Suprapubic skin (tissue), 4 donors: ENCODE results near the gene EVA1B. TPM values are rescaled to one million over a fixed set of nuclear protein-coding genes. Genes with fewer than 3 reads are reported as not detected.

Source experiments
- DNase-seq, 2 donors: peaks; one replicate each; pipeline ENCODE4 v3.0.0-alpha.2; 2019; ENCODE audit warnings: low spot score in 2 of 2
- H3K27ac ChIP-seq: fragments of 200-600 bp; sonication (generic); one replicate; pipeline ENCODE4 v1.5.1; 2019
- H3K27me3 ChIP-seq: fragments of 200-600 bp; sonication (generic); one replicate; pipeline ENCODE4 v1.5.1; 2019
- H3K36me3 ChIP-seq: fragments of 200-600 bp; sonication (generic); one replicate; pipeline ENCODE4 v1.5.1; 2019
- H3K4me1 ChIP-seq: fragments of 200-600 bp; sonication (generic); one replicate; pipeline ENCODE4 v1.5.1; 2019
- H3K4me3 ChIP-seq: fragments of 200-600 bp; sonication (generic); one replicate; pipeline ENCODE4 v1.5.1; 2019; ENCODE audit warnings: mild to moderate bottlenecking
- H3K9me3 ChIP-seq: fragments of 200-600 bp; sonication (generic); one replicate; pipeline ENCODE4 v1.5.1; 2019
- EP300 ChIP-seq: sonication (generic); formaldehyde crosslinking; IDR thresholded peaks from one replicate; pipeline ENCODE4 v1.6.1; 2017; ENCODE audit warnings: antibody characterized with exemption
- POLR2A ChIP-seq, 2 donors: fragments of 450-650 bp; IDR thresholded peaks; one replicate each; pipeline ENCODE4 v1.6.1; 2017; ENCODE audit warnings: antibody characterized with exemption in 2 of 2, mild to moderate bottlenecking in 2 of 2, moderate library complexity in 2 of 2
- POLR2AphosphoS5 ChIP-seq, 3 donors: sonication (generic); formaldehyde crosslinking; IDR thresholded peaks; one replicate each; pipeline ENCODE4 v1.6.1; 2017; ENCODE audit warnings: antibody characterized with exemption in 3 of 3
- WGBS: methylation state at CpG from one replicate; pipeline ENCODE4 v1.1.5; 2018; 5-methylcytosine and 5-hydroxymethylcytosine counted together
- total RNA-seq, 4 donors: library from RNA; depleted of rRNA; stranded (reverse); fragments of >200 nt; gene quantifications; one replicate each; pipeline ENCODE4 v1.1.0, GENCODE V29; 2016
- TF ChIP-seq, protein P1 (sequence below), 2 donors: fragments of 200-600 bp in 1 of 2; fragments of 450-650 bp in 1 of 2; sonication (generic) in 1 of 2; IDR thresholded peaks; one replicate each; pipeline ENCODE4 v1.5.1; 2016 to 2019; ENCODE audit warnings: antibody characterized with exemption in 2 of 2, mild to moderate bottlenecking in 1 of 2, moderate library complexity in 1 of 2

Gene EVA1B, protein sequence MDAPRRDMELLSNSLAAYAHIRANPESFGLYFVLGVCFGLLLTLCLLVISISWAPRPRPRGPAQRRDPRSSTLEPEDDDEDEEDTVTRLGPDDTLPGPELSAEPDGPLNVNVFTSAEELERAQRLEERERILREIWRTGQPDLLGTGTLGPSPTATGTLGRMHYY
- total RNA-seq = 10 to 100 TPM; 13.3 to 28.0 (median 19.2) TPM

DNA sequence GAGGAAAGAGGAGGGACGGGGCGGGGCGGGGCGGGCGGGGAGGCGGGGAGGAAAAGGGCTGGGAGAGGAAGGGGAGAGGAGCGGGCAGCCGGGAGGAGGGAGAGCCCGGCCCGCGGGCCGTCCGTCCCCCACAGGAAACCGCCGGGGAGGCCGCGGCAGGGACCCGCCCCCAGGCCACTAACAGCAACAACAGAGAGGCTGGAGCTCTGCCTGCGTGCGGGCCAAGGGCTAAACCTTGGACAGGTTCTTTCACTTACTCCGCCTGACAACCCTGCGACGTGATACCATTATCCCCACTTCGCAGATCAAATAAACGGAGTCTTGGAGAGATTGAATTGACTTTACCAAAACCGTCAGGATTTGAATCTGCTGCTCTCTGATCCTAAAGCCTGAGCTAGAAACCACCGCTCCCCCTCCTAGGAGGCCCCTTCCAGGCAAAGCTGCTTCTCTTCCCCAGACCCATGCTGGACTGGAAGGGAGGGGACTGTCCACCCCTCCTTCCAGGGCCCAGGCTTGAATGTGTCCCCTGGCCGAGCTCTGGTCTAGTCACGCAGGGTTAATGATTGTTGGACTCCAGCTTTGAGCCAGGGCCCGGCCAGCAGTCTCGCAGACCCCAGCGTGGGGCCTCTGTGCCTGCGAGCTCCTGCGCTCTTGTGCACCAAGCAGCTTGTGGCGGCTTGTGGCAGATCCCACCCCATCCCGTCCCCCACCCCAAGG, at the start of gene EVA1B:
TSS of gene EVA1B (minus strand) at position 10 of the 717 bp plus-strand sequence. CDS start 608 bp downstream, outside the sequence.
- no peaks in the 10 kb centered on the region for H3K36me3 ChIP-seq
- H3K27me3 ChIP-seq = no peaks in the 10 kb centered on the region
- peak within 1 kb of the TSS; percentile 79 for H3K4me3 ChIP-seq
- TF ChIP-seq EP300 (no peak), POLR2A (IDR thresholded peaks at IDR 0.05) (no peak), POLR2AphosphoS5 (IDR thresholded peaks at IDR 0.05) (no peak)
- TF ChIP-seq, protein P1, sequence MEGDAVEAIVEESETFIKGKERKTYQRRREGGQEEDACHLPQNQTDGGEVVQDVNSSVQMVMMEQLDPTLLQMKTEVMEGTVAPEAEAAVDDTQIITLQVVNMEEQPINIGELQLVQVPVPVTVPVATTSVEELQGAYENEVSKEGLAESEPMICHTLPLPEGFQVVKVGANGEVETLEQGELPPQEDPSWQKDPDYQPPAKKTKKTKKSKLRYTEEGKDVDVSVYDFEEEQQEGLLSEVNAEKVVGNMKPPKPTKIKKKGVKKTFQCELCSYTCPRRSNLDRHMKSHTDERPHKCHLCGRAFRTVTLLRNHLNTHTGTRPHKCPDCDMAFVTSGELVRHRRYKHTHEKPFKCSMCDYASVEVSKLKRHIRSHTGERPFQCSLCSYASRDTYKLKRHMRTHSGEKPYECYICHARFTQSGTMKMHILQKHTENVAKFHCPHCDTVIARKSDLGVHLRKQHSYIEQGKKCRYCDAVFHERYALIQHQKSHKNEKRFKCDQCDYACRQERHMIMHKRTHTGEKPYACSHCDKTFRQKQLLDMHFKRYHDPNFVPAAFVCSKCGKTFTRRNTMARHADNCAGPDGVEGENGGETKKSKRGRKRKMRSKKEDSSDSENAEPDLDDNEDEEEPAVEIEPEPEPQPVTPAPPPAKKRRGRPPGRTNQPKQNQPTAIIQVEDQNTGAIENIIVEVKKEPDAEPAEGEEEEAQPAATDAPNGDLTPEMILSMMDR (IDR thresholded peaks at IDR 0.05) = no peak
- peak within 1 kb of the TSS; percentile 85 for H3K27ac ChIP-seq
- WGBS = 2% methylated on average over 20 of the region's 36 CpGs
- H3K4me1 ChIP-seq = peaks cover 47% of the 10 kb centered on the region
- H3K9me3 ChIP-seq = no peaks in the 10 kb centered on the region
- DNase-seq = peak in 1 of 2 donors; percentile 89

DNA sequence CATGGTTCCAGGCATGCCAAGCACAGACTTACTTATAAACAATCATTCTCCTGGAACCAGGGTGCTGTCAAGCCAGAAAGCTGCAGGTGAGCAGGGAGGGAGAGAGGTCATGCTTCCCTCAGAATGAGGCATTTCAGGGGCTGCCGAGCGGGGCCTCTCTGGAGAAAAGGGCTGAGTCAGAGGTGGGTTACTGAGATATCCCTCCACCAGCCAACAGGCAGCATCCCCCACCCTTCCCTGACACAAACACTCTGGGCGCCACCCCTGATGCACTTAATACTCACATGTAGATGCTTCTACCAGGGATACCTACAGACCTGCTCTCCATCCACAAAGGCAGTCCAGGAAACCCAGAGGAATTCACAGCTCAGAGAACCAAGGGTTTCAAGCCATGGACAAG, 49.2 kb upstream of the EVA1B start:
- no peaks in the 10 kb centered on the region for H3K27me3 ChIP-seq
- peak overlapping the region; percentile 93 for H3K27ac ChIP-seq
- no peaks in the 10 kb centered on the region for H3K36me3 ChIP-seq
- TF ChIP-seq POLR2AphosphoS5 (IDR thresholded peaks at IDR 0.05) = no peak
- TF ChIP-seq EP300 = no peak
- TF ChIP-seq POLR2A (IDR thresholded peaks at IDR 0.05) = no peak
- TF ChIP-seq, protein P1 (IDR thresholded peaks at IDR 0.05) = no peak
- H3K4me1 ChIP-seq = peaks cover 69% of the 10 kb centered on the region
- WGBS = 78% methylated on average over 3 of the region's 3 CpGs
- no peaks in the 10 kb centered on the region for H3K9me3 ChIP-seq
- H3K4me3 ChIP-seq = no peak overlapping the region
- DNase-seq = no peak

DNA sequence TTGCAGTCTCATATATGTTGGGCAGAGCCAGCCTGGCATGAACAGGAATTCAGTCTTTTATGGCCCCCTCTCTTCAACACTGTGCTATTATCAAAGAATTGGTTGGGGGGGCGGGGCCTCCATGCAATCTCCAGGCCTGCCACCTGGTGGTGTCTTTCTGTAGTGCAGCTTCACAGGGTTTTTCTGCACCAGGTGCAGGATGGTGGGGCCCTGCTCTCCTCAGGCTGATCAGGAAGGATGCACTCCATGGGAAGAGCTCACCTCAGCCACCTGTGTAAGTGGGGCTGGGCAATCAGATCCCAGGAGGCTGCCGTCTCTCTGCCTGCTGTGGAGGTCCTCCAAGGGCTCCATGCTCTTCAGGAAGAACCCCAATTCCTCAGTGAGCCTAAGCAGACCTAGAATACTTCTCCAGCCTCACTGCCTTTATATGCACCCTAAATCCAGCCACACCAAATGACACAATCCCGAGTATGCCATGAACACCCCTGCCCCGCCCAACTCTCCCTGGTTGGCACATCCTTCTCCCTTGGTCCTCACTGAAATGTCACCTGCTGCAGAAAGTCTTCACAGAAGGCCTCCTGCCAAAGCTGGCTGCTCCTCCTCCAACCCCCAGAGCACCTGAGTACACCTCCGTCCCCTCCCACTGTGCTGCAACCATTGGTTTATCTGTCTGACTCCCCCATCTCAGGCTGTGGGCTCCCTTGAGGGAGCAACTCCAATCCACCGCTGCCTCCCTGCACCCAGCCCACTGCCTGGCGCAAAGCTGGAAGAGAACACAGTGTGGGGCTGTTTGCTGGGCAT, 45.8 kb upstream of the EVA1B start:
- Histone ChIP-seq H3K4me3 (no peak overlapping the region), H3K36me3 (no peaks in the 10 kb centered on the region), H3K9me3 (no peaks in the 10 kb centered on the region), H3K4me1 (peaks cover 60% of the 10 kb centered on the region), H3K27ac (peak overlapping the region; percentile 11), H3K27me3 (no peaks in the 10 kb centered on the region)
- peak; percentile 87 to 90 for DNase-seq
- no peak for TF ChIP-seq POLR2A (IDR thresholded peaks at IDR 0.05)
- TF ChIP-seq, protein P1 (IDR thresholded peaks at IDR 0.05) = peak; percentile 92 to 96
- 64% methylated on average over 6 of the region's 7 CpGs for WGBS

DNA sequence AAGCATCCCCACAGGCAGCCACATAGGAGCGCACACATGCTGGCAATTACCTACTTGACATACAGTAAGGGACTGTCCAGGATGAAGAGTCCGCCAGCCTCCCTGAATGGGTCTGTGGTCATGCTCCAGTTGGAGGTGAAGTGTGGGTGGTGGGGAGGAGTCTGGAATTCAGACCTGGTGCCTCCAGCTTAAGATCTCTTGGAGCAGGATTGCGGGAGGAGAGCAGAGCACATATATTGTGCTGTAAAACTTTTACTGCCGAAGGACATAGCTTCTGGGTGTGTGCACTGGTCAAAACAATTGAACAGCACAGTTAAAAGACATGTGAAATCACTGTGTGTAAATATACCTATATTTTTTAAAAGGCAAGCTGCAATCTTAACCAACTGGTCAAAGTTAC, 44.4 kb upstream of the EVA1B start:
- Histone ChIP-seq H3K9me3 (no peaks in the 10 kb centered on the region), H3K27ac (no peak overlapping the region), H3K36me3 (peaks cover 3% of the 10 kb centered on the region), H3K4me3 (no peak overlapping the region), H3K27me3 (no peaks in the 10 kb centered on the region), H3K4me1 (peaks cover 46% of the 10 kb centered on the region)
- WGBS = 84% methylated on average over 3 of the region's 4 CpGs
- TF ChIP-seq EP300 = no peak
- no peak for TF ChIP-seq POLR2A (IDR thresholded peaks at IDR 0.05)
- TF ChIP-seq, protein P1 (IDR thresholded peaks at IDR 0.05) = no peak
- no peak for TF ChIP-seq POLR2AphosphoS5 (IDR thresholded peaks at IDR 0.05)
- DNase-seq = no peak

DNA sequence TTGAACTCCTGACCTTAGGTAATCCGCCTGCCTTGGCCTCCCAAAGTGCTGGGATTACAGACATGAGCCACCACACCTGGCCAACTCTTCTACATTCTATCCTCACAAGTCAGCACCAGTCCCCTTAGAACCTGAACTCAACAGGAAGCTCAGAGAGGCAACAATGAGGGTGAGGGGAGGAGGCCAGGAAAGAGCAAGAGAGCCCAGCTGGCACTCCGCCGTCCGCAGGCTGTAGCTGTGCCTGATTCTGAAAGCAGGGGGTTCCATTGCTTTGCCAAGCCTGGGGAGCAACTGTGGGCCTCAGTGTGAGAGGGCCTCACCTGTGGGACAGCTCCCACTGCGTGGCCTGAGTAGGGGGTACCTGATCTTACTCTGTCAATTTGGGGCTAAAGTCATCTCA, 43.6 kb upstream of the EVA1B start:
- TF ChIP-seq POLR2AphosphoS5 (IDR thresholded peaks at IDR 0.05) = no peak
- TF ChIP-seq EP300 = no peak
- TF ChIP-seq, protein P1 (IDR thresholded peaks at IDR 0.05) = no peak
- no peak for TF ChIP-seq POLR2A (IDR thresholded peaks at IDR 0.05)
- H3K9me3 ChIP-seq = no peaks in the 10 kb centered on the region
- no peak for DNase-seq
- no peaks in the 10 kb centered on the region for H3K27me3 ChIP-seq
- no peak overlapping the region for H3K4me3 ChIP-seq
- peaks cover 10% of the 10 kb centered on the region for H3K36me3 ChIP-seq
- 80% methylated on average over 4 of the region's 5 CpGs for WGBS
- H3K4me1 ChIP-seq = peaks cover 40% of the 10 kb centered on the region
- no peak overlapping the region for H3K27ac ChIP-seq
